ENCODE data around the gene CRMP1. TPM values are rescaled to one million over a fixed set of nuclear protein-coding genes. Genes with fewer than 3 reads are reported as not detected.
A peak's percentile ranks its signal among the peaks of the same experiment; 100 is the strongest.

Gene CRMP1
- total RNA-seq, 6 experiments from 2014 or later, result 0.09 to 0.31 (median 0.10) TPM; not detected in 3

GRCh38 chr4:5798946-5799345 lies 93.9 kb downstream of the CRMP1 start:
- 82% methylated on average over 7 of the region's 11 CpGs for WGBS (ENCODE audit: insufficient coverage, low coverage, low lambda C conversion rate, missing lambda C conversion rate)
- Histone ChIP-seq H3K9me3 (no peaks in the 10 kb centered on the region), H3K27me3 (no peaks in the 10 kb centered on the region), H3K27ac (no peak overlapping the region), H3K36me3 (no peaks in the 10 kb centered on the region), H3K4me1 (no peaks in the 10 kb centered on the region), H3K4me3 (no peak overlapping the region)
- no peak for TF ChIP-seq POLR2A (IDR thresholded peaks at IDR 0.05)
- no peak for TF ChIP-seq CTCF (IDR thresholded peaks at IDR 0.05)
- no peak for DNase-seq
- intact Hi-C loops (cut with DNase I), result no loop called here
- ATAC-seq, result no peak

GRCh38 chr4:5798462-5798861 lies 94.4 kb downstream of the CRMP1 start:
- 81% methylated on average over 3 of the region's 11 CpGs for WGBS (ENCODE audit: insufficient coverage, low coverage, low lambda C conversion rate, missing lambda C conversion rate)
- ATAC-seq, result peak in 1 of 4 donors; percentile 37
- no peak for DNase-seq
- H3K9me3 ChIP-seq, result no peaks in the 10 kb centered on the region
- H3K27me3 ChIP-seq, result no peaks in the 10 kb centered on the region
- no peak for TF ChIP-seq CTCF (IDR thresholded peaks at IDR 0.05)
- TF ChIP-seq POLR2A (IDR thresholded peaks at IDR 0.05), result no peak
- H3K36me3 ChIP-seq, result no peaks in the 10 kb centered on the region
- H3K4me3 ChIP-seq, result no peak overlapping the region
- no peak overlapping the region for H3K27ac ChIP-seq
- intact Hi-C loops (cut with DNase I), result no loop called here
- H3K4me1 ChIP-seq, result no peaks in the 10 kb centered on the region

- intact Hi-C loops (cut with DNase I), result no loop called here
- no peak for ATAC-seq
- no peak for TF ChIP-seq POLR2A (IDR thresholded peaks at IDR 0.05)
- TF ChIP-seq CTCF (IDR thresholded peaks at IDR 0.05), result no peak
- DNase-seq, result peak in 1 of 3 donors; percentile 4
- H3K27me3 ChIP-seq, result no peaks in the 10 kb centered on the region
- no peaks in the 10 kb centered on the region for H3K9me3 ChIP-seq
- no peak overlapping the region for H3K27ac ChIP-seq
- WGBS (ENCODE audit: insufficient coverage, low coverage, low lambda C conversion rate, missing lambda C conversion rate), result 80% methylated on average over 2 of the region's 6 CpGs
- H3K4me3 ChIP-seq, result no peak overlapping the region
- no peaks in the 10 kb centered on the region for H3K36me3 ChIP-seq
- no peaks in the 10 kb centered on the region for H3K4me1 ChIP-seq
Measured at GRCh38 chr4:5797866-5798265, 95.0 kb downstream of the CRMP1 start.

- intact Hi-C loops (cut with DNase I), result no loop called here
- ATAC-seq, result no peak
- DNase-seq, result peak in 1 of 3 donors; percentile 11
- no peaks in the 10 kb centered on the region for H3K4me1 ChIP-seq
- TF ChIP-seq CTCF (IDR thresholded peaks at IDR 0.05) (no peak), POLR2A (IDR thresholded peaks at IDR 0.05) (no peak)
- H3K4me3 ChIP-seq, result no peak overlapping the region
- WGBS (ENCODE audit: insufficient coverage, low coverage, low lambda C conversion rate, missing lambda C conversion rate), result 100% methylated on average over 6 of the region's 18 CpGs
- no peak overlapping the region for H3K27ac ChIP-seq
- H3K36me3 ChIP-seq, result no peaks in the 10 kb centered on the region
- no peaks in the 10 kb centered on the region for H3K9me3 ChIP-seq
- H3K27me3 ChIP-seq, result no peaks in the 10 kb centered on the region
Measured at GRCh38 chr4:5796976-5797375, 95.9 kb downstream of the CRMP1 start.

- ATAC-seq, result no peak
- intact Hi-C loops (cut with DNase I), result no loop called here
- H3K4me3 ChIP-seq, result no peak overlapping the region
- no peaks in the 10 kb centered on the region for H3K36me3 ChIP-seq
- H3K27me3 ChIP-seq, result no peaks in the 10 kb centered on the region
- no peak for TF ChIP-seq CTCF (IDR thresholded peaks at IDR 0.05)
- no peak for TF ChIP-seq POLR2A (IDR thresholded peaks at IDR 0.05)
- H3K27ac ChIP-seq, result no peak overlapping the region
- H3K4me1 ChIP-seq, result no peaks in the 10 kb centered on the region
- no peak for DNase-seq
- no peaks in the 10 kb centered on the region for H3K9me3 ChIP-seq
- WGBS (ENCODE audit: insufficient coverage, low coverage, low lambda C conversion rate, missing lambda C conversion rate), result 75% methylated on average over 5 of the region's 5 CpGs
Measured at GRCh38 chr4:5795580-5795979, 97.3 kb downstream of the CRMP1 start.
